Chondrocyte (in vitro differentiated cells): Measurements from ENCODE around the gene GPC1. TPM values are rescaled to one million over a fixed set of nuclear protein-coding genes. Genes with fewer than 3 reads are reported as not detected.

ENCODE experiments used
- DNase-seq: peaks from one replicate; pipeline ENCODE4 v3.0.0; 2021; ENCODE audit warnings: mixed read lengths, low spot score
- H3K27ac Mint-ChIP-seq: one replicate; pipeline ENCODE4 v1.8.0; 2021; ENCODE audit warnings: mild to moderate bottlenecking, moderate library complexity, mixed read lengths; ENCODE audit not compliant: unreplicated experiment
- H3K27me3 Mint-ChIP-seq: 2 replicates; pipeline ENCODE4 v1.8.0; 2021; ENCODE audit warnings: low read depth, mixed read lengths
- H3K36me3 Mint-ChIP-seq: 2 replicates; pipeline ENCODE4 v1.8.0; 2021; ENCODE audit warnings: low read depth, mixed read lengths
- H3K4me1 Mint-ChIP-seq: 2 replicates; pipeline ENCODE4 v1.8.0; 2021; ENCODE audit warnings: low read depth, mild to moderate bottlenecking, mixed read lengths
- H3K4me3 Mint-ChIP-seq: one replicate; pipeline ENCODE4 v1.8.0; 2021; ENCODE audit warnings: mild to moderate bottlenecking, moderate library complexity, mixed read lengths; ENCODE audit not compliant: unreplicated experiment
- H3K9me3 Mint-ChIP-seq: 2 replicates; pipeline ENCODE4 v1.8.0; 2021; ENCODE audit warnings: low read depth, mixed read lengths
- total RNA-seq: library from RNA; stranded (reverse); gene quantifications from 3 replicates; pipeline ENCODE4 v1.2.1, GENCODE V29; 2021
- TF ChIP-seq, protein P1 (sequence below): fragments of 200-600 bp; sonication (generic); IDR thresholded peaks from 2 replicates; pipeline ENCODE4 v1.5.0; 2021; ENCODE audit warnings: antibody characterized with exemption, mild to moderate bottlenecking, moderate library complexity

The GPC1 gene
- total RNA-seq, 1 donor from 2014 or later: 264 TPM

DNA sequence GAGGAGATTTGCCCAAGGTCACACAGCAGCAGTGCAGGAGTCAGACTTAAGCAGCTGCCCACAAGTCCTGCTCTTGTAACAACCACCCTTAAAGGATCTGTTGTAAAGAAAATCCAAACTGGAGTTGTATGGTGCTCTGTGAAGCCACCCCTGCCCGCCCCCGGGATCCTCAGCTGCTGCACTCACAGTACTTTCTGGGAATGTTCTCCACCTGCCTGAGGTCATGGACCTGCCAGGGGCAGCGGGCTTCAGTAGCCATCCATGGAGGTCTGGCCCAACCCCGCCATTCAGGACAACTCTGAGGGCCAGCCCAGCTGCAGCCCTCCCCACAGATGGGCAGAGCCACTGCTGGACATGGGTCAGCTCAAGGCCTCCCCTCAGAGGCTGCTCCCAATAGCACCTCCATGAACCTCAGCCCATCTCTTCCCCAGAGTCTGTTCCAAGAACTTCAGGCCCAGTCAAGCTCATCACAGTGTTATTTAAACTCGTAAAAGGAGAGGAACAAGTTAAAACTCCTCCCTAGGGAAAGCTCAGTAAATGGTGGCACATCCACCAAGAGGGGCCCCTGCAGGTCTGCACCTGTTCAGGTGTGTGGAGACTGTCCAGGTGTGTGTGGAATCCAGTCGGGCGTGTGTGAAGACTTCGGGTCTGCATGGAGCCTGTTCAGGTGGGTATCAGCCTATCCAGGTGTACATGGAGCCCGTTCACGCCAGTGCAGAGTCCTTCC lies 39.4 kb upstream of the GPC1 start:
- TF ChIP-seq, protein P1, sequence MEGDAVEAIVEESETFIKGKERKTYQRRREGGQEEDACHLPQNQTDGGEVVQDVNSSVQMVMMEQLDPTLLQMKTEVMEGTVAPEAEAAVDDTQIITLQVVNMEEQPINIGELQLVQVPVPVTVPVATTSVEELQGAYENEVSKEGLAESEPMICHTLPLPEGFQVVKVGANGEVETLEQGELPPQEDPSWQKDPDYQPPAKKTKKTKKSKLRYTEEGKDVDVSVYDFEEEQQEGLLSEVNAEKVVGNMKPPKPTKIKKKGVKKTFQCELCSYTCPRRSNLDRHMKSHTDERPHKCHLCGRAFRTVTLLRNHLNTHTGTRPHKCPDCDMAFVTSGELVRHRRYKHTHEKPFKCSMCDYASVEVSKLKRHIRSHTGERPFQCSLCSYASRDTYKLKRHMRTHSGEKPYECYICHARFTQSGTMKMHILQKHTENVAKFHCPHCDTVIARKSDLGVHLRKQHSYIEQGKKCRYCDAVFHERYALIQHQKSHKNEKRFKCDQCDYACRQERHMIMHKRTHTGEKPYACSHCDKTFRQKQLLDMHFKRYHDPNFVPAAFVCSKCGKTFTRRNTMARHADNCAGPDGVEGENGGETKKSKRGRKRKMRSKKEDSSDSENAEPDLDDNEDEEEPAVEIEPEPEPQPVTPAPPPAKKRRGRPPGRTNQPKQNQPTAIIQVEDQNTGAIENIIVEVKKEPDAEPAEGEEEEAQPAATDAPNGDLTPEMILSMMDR: no peak
- DNase-seq: peak; percentile 82
- no peak overlapping the region for H3K4me3 Mint-ChIP-seq
- H3K27ac Mint-ChIP-seq: no peak overlapping the region
- no peaks in the 10 kb centered on the region for H3K9me3 Mint-ChIP-seq
- H3K4me1 Mint-ChIP-seq: peaks cover 26% of the 10 kb centered on the region
- no peaks in the 10 kb centered on the region for H3K27me3 Mint-ChIP-seq
- H3K36me3 Mint-ChIP-seq: no peaks in the 10 kb centered on the region

DNA sequence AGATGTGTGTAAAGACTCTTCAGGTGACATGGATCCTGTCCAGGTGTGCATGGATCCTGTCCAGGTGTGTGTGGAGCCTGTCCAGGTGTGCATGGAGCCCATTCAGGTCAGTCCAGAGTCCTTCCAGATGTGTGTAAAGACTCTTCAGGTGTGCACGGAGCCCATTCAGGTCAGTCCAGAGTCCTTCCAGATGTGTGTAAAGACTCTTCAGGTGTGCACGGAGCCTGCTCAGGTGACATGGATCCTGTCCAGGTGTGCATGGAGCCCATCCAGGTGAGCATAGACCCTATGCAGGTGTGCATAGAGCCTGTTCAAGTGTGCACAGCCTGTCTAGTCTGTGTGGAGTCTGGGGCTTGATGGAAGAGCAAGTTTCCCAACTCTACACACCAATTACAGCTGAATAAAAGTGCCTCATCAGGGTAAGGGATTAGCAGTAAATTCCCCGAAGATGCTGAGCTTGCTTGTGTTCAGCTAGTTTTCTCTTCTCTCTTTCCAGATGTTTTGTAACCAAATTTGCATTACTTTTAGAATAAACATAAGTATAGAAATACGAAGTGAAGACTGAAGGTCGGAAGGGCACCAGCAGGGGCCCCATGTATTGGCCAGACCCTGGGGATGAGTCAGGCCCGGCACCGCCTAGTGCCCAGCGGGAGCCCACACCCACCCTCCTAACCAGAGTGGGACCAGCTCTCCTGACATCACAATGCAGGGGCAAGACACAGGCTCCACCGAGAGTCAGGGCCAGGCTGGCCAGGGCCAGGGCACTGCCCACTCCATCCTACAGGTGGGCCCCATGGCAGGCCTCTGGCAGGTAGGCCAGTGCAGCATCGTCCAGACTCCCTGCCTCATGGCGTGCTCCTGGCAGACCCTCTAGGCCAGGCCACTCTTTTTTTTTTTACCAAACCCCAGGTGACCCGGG lies 38.6 kb upstream of the GPC1 start:
- Mint-ChIP-seq H3K4me3 (no peak overlapping the region), H3K9me3 (no peaks in the 10 kb centered on the region), H3K4me1 (peaks cover 26% of the 10 kb centered on the region), H3K27ac (no peak overlapping the region), H3K36me3 (no peaks in the 10 kb centered on the region), H3K27me3 (no peaks in the 10 kb centered on the region)
- peak; percentile 91 for DNase-seq
- TF ChIP-seq, protein P1: no peak

DNA sequence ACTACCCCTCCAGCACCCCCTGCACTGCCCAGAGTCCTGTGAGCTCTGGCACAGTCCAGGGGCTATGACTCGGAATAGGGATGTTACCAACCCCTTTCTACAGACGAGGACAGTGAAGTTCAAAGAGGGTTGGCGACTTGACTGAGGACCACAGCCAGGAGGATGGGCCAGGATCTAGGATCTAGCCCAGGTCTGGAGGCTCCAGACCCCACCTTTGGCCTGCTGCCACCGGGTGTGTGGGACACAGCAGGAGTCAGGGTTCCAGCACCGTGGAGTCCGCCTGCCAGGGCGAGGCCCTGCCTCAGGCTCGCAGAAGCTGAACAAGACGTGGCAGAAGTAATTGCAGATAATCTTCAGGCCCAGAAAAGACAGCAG lies 37.9 kb upstream of the GPC1 start:
- peaks cover 23% of the 10 kb centered on the region for H3K4me1 Mint-ChIP-seq
- no peak for DNase-seq
- TF ChIP-seq, protein P1: no peak
- H3K27me3 Mint-ChIP-seq: no peaks in the 10 kb centered on the region
- no peaks in the 10 kb centered on the region for H3K36me3 Mint-ChIP-seq
- H3K9me3 Mint-ChIP-seq: no peaks in the 10 kb centered on the region
- H3K4me3 Mint-ChIP-seq: no peak overlapping the region
- no peak overlapping the region for H3K27ac Mint-ChIP-seq

DNA sequence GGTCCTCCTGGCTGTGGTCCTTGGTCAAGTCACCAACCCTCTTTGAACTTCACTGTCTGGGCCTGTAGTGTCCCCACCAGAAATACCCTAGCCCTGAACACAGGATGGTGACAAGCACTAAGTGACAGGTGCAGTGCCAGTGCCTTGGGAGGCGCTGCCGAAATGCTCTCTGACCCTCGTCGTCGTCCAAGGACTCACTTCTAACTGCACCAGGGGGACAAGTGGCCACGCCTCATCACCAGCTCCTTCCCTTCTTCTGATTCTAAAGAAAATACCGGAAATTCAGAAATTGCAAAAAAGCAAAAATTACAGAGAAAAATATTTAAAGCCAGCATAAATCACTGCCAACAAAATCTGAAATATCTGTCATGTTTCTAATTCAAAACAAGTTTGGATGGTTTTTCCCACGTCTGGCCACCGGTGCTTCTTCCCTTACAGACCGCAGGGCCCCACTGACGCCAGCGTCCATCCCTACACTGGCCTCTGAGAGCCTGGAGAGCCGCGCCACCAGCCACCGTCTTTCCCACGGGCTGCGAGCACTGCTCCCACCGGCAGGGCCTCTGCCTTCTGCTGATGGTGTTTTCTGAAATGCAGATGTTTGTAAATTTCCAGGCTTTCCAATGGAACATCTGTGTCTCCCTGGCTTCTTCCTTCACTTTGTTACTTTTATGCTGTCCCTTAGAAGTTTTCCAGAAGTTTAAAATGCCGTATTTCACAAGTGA lies 37.4 kb upstream of the GPC1 start:
- Mint-ChIP-seq H3K27me3 (no peaks in the 10 kb centered on the region), H3K9me3 (no peaks in the 10 kb centered on the region), H3K27ac (peak overlapping the region; percentile 5), H3K36me3 (no peaks in the 10 kb centered on the region), H3K4me1 (peaks cover 17% of the 10 kb centered on the region), H3K4me3 (no peak overlapping the region)
- TF ChIP-seq, protein P1: no peak
- DNase-seq: no peak

DNA sequence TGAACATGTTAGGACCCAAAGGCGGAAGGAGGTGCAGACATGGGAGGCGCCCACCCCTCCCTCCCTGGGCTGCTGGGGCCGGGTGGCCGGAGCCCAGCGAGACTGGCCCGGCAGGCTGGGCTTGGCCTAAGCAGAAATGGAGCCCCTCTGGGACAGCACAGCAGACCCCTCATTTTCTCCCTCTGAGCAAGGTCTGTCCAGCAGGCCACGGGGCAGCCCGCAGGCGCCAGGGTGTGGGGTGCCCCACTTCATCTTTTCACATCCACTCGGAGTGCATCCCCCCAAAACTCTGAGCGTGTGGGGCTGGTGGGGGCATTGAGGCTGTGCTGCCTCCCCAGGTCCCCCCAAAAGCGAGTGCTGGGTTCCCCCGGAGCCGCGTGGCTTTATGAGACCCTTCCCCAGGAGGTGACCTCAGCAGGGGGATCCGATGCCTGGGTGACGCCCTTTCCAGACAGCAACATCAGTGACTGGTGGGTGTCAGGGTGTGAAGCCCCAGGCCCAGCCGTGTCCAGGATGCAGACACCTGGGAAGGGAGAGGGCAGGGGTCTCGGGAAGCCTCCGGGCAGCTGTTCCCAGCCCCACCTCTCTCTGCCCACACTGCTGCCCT lies 36.7 kb upstream of the GPC1 start:
- Mint-ChIP-seq H3K4me1 (peaks cover 14% of the 10 kb centered on the region), H3K4me3 (no peak overlapping the region), H3K27me3 (no peaks in the 10 kb centered on the region), H3K36me3 (no peaks in the 10 kb centered on the region), H3K27ac (no peak overlapping the region), H3K9me3 (no peaks in the 10 kb centered on the region)
- DNase-seq: peak; percentile 77
- TF ChIP-seq, protein P1: no peak
